Loucy (cell line): ENCODE measurements around the gene VIL1.

ENCODE experiments used
- H2AFZ ChIP-seq: fragments of 200-600 bp; sonication (generic); 2 replicates; pipeline ENCODE4 v1.6.0; 2016; ENCODE audit warnings: antibody characterized with exemption, mild to moderate bottlenecking, low read length, moderate library complexity
- H3F3A ChIP-seq: fragments of 200-600 bp; 2 replicates; pipeline ENCODE4 v1.6.0; 2016; ENCODE audit warnings: antibody characterized with exemption, low read depth, mild to moderate bottlenecking
- H3K27me3 ChIP-seq: fragments of 200-600 bp; sonication (generic); 2 replicates; pipeline ENCODE4 v1.6.1; 2014; ENCODE audit warnings: low read length, mild to moderate bottlenecking; ENCODE audit not compliant: insufficient read depth, poor library complexity, severe bottlenecking
- H3K36me3 ChIP-seq: fragments of 200-600 bp; sonication (generic); 2 replicates; pipeline ENCODE4 v1.6.1; 2016; ENCODE audit warnings: low read length; ENCODE audit not compliant: insufficient read depth
- H3K4me1 ChIP-seq: fragments of 200-600 bp; sonication (generic); 2 replicates; pipeline ENCODE4 v1.5.1; 2014; ENCODE audit warnings: low read length, mild to moderate bottlenecking; ENCODE audit not compliant: insufficient read depth, poor library complexity, severe bottlenecking
- H3K4me2 ChIP-seq: fragments of 200-600 bp; sonication (generic); 2 replicates; pipeline ENCODE4 v1.6.0; 2014; ENCODE audit warnings: antibody characterized with exemption, low read length, low read depth, mild to moderate bottlenecking; ENCODE audit not compliant: poor library complexity, severe bottlenecking
- H3K4me3 ChIP-seq: fragments of 200-600 bp; sonication (generic); 2 replicates; pipeline ENCODE4 v1.5.1; 2014; ENCODE audit warnings: low read length, mild to moderate bottlenecking, mixed read lengths; ENCODE audit not compliant: poor library complexity, severe bottlenecking
- H3K79me2 ChIP-seq: fragments of 200-600 bp; sonication (generic); 2 replicates; pipeline ENCODE4 v1.6.1; 2014; ENCODE audit warnings: low read length; ENCODE audit not compliant: insufficient read depth
- H3K9ac ChIP-seq: fragments of 200-600 bp; sonication (generic); 2 replicates; pipeline ENCODE4 v1.6.0; 2014; ENCODE audit warnings: mild to moderate bottlenecking, low read depth, low read length, moderate library complexity; ENCODE audit not compliant: poor library complexity, severe bottlenecking
- H3K9me2 ChIP-seq: fragments of 200-600 bp; sonication (generic); replicated peaks from 2 replicates; pipeline ENCODE4 v1.6.1; 2016; ENCODE audit warnings: low read depth, low read length, mixed read lengths
- H3K9me3 ChIP-seq: fragments of 200-600 bp; sonication (generic); 2 replicates; pipeline ENCODE4 v1.6.1; 2014; ENCODE audit warnings: mild to moderate bottlenecking, antibody characterized with exemption, low read length, low read depth; ENCODE audit not compliant: insufficient read depth
- H4K20me1 ChIP-seq: fragments of 200-600 bp; sonication (generic); 2 replicates; pipeline ENCODE4 v1.6.0; 2014; ENCODE audit warnings: antibody characterized with exemption, low read length, mild to moderate bottlenecking; ENCODE audit not compliant: insufficient read depth, poor library complexity, severe bottlenecking
- EZH2phosphoT487 ChIP-seq: fragments of 200-600 bp; IDR thresholded peaks from 2 replicates; pipeline ENCODE4 v1.6.1; 2018; ENCODE audit warnings: antibody characterized with exemption, mild to moderate bottlenecking, moderate library complexity, borderline replicate concordance
- TF ChIP-seq, protein P1 (sequence below): fragments of 200-600 bp; sonication (generic); conservative IDR thresholded peaks from 2 replicates; pipeline ENCODE4 v1.5.1; 2014; ENCODE audit warnings: mild to moderate bottlenecking, antibody characterized with exemption, low read length

VIL1 gene

DNA sequence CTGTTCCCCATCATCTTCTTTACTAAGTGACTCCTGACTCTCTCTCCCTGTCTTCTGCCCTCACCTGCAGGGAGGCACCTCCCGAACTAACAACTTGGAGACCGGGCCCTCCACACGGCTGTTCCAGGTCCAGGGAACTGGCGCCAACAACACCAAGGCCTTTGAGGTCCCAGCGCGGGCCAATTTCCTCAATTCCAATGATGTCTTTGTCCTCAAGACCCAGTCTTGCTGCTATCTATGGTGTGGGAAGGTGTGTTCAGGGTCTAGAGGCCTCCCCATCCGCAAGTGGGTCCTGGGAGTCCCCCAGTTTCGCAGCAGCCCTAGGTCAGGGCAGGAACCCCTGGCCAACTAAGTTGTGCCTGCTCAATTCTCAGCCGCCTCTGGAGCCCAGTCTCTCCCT is 15.5 kb downstream of the VIL1 start:
- no peaks in the 10 kb centered on the region for H3F3A ChIP-seq
- H3K4me2 ChIP-seq = no peak overlapping the region
- H3K9me2 ChIP-seq = no peaks in the 10 kb centered on the region
- no peaks in the 10 kb centered on the region for H3K36me3 ChIP-seq
- peaks cover 3% of the 10 kb centered on the region for H3K4me1 ChIP-seq
- no peak overlapping the region for H3K9ac ChIP-seq
- no peak for TF ChIP-seq EZH2phosphoT487
- TF ChIP-seq, protein P1, sequence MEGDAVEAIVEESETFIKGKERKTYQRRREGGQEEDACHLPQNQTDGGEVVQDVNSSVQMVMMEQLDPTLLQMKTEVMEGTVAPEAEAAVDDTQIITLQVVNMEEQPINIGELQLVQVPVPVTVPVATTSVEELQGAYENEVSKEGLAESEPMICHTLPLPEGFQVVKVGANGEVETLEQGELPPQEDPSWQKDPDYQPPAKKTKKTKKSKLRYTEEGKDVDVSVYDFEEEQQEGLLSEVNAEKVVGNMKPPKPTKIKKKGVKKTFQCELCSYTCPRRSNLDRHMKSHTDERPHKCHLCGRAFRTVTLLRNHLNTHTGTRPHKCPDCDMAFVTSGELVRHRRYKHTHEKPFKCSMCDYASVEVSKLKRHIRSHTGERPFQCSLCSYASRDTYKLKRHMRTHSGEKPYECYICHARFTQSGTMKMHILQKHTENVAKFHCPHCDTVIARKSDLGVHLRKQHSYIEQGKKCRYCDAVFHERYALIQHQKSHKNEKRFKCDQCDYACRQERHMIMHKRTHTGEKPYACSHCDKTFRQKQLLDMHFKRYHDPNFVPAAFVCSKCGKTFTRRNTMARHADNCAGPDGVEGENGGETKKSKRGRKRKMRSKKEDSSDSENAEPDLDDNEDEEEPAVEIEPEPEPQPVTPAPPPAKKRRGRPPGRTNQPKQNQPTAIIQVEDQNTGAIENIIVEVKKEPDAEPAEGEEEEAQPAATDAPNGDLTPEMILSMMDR = no peak
- no peak overlapping the region for H3K4me3 ChIP-seq
- no peak overlapping the region for H2AFZ ChIP-seq
- no peaks in the 10 kb centered on the region for H3K27me3 ChIP-seq
- H3K9me3 ChIP-seq = no peaks in the 10 kb centered on the region
- H3K79me2 ChIP-seq = no peaks in the 10 kb centered on the region
- no peaks in the 10 kb centered on the region for H4K20me1 ChIP-seq

- Histone ChIP-seq H3K9ac (no peak overlapping the region), H3K4me1 (no peaks in the 10 kb centered on the region), H3K36me3 (no peaks in the 10 kb centered on the region), H3K79me2 (no peaks in the 10 kb centered on the region), H3F3A (no peaks in the 10 kb centered on the region), H4K20me1 (no peaks in the 10 kb centered on the region), H2AFZ (no peak overlapping the region), H3K4me2 (no peak overlapping the region), H3K9me2 (no peaks in the 10 kb centered on the region), H3K9me3 (no peaks in the 10 kb centered on the region), H3K27me3 (no peaks in the 10 kb centered on the region), H3K4me3 (no peak overlapping the region)
- TF ChIP-seq, protein P1 = no peak
- no peak for TF ChIP-seq EZH2phosphoT487
Observed at GRCh38 chr2:218435003-218435982, 16.4 kb downstream of the VIL1 start.

- no peak overlapping the region for H3K4me2 ChIP-seq
- no peaks in the 10 kb centered on the region for H3K9me2 ChIP-seq
- no peaks in the 10 kb centered on the region for H3K4me1 ChIP-seq
- TF ChIP-seq, protein P1 = no peak
- TF ChIP-seq EZH2phosphoT487 = no peak
- H3K27me3 ChIP-seq = no peaks in the 10 kb centered on the region
- H3K79me2 ChIP-seq = no peaks in the 10 kb centered on the region
- H3F3A ChIP-seq = no peaks in the 10 kb centered on the region
- no peak overlapping the region for H2AFZ ChIP-seq
- no peaks in the 10 kb centered on the region for H3K9me3 ChIP-seq
- H4K20me1 ChIP-seq = no peaks in the 10 kb centered on the region
- H3K36me3 ChIP-seq = no peaks in the 10 kb centered on the region
- no peak overlapping the region for H3K4me3 ChIP-seq
- H3K9ac ChIP-seq = no peak overlapping the region
Observed at GRCh38 chr2:218436992-218437391, 18.1 kb downstream of the VIL1 start.
